NT2/D1 (cell line): ENCODE measurements around the gene PLEKHA4.

Experiments
- SUZ12 ChIP-seq: IDR thresholded peaks from 2 replicates; pipeline ENCODE4 v1.6.1; 2011; ENCODE audit not compliant: insufficient read length, insufficient read depth; ENCODE audit errors: extremely low read depth
- YY1 ChIP-seq: IDR thresholded peaks from 2 replicates; pipeline ENCODE4 v1.6.1; 2011; ENCODE audit not compliant: insufficient read length, insufficient read depth
- ZNF274 ChIP-seq: IDR thresholded peaks from 2 replicates; pipeline ENCODE4 v1.6.1; 2011; ENCODE audit warnings: mild to moderate bottlenecking, low read depth, low read length

- TF ChIP-seq YY1 (no peak), SUZ12 (no peak), ZNF274 (no peak)
These were observed 49.0 kb downstream of the PLEKHA4 start for GRCh38 chr19:48819366-48819816.
